ENCODE measurements around the gene F7. TPM values are rescaled to one million over a fixed set of nuclear protein-coding genes. Genes with fewer than 3 reads are reported as not detected.
"Not testable (repeated sequence)": the region's sequence is repeated elsewhere in the genome, so short reads cannot be mapped to it uniquely, and the experiment has no call there.

The F7 gene
- total RNA-seq, 2 donors from 2014 or later: 0.20 TPM; not detected in 1

- TF ChIP-seq CTCF (IDR thresholded peaks at IDR 0.05): no peak
- Histone ChIP-seq H3K9me3 (no peaks in the 10 kb centered on the region), H3K27me3 (no peaks in the 10 kb centered on the region), H3K4me1 (peaks cover 0 to 2% of the 10 kb centered on the region in 2 donors), H3K4me3 (no peak overlapping the region), H3K36me3 (peaks cover 15% of the 10 kb centered on the region), H3K27ac (no peak overlapping the region)
- no peak for DNase-seq (ENCODE audit: low spot score)
Measured at GRCh38 chr13:113077953-113078901, 27.4 kb upstream of the F7 start.

- no peak for TF ChIP-seq CTCF (IDR thresholded peaks at IDR 0.05)
- Histone ChIP-seq H3K36me3 (peaks cover 15% of the 10 kb centered on the region), H3K27ac (no peak overlapping the region), H3K9me3 (no peaks in the 10 kb centered on the region), H3K4me3 (no peak overlapping the region), H3K4me1 (peaks cover 0 to 7% of the 10 kb centered on the region in 2 donors), H3K27me3 (no peaks in the 10 kb centered on the region)
- no peak for DNase-seq (ENCODE audit: low spot score)
Measured at GRCh38 chr13:113078902-113079780, 26.4 kb upstream of the F7 start.

GRCh38 chr13:113079781-113080080, 25.9 kb upstream of the F7 start:
- not testable (repeated sequence) for H3K9me3 ChIP-seq; H3K4me3 ChIP-seq; DNase-seq (ENCODE audit: low spot score); H3K4me1 ChIP-seq; H3K27me3 ChIP-seq; H3K27ac ChIP-seq
- H3K36me3 ChIP-seq: peaks cover 15% of the 10 kb centered on the region

- Histone ChIP-seq H3K4me1 (peaks cover 0 to 7% of the 10 kb centered on the region in 2 donors), H3K27me3 (no peaks in the 10 kb centered on the region), H3K4me3 (no peak overlapping the region), H3K36me3 (peaks cover 9% of the 10 kb centered on the region), H3K27ac (no peak overlapping the region), H3K9me3 (no peaks in the 10 kb centered on the region)
- DNase-seq (ENCODE audit: low spot score): no peak
- no peak for TF ChIP-seq CTCF (IDR thresholded peaks at IDR 0.05)
Measured at GRCh38 chr13:113080361-113080831, 25.2 kb upstream of the F7 start.

- TF ChIP-seq CTCF (IDR thresholded peaks at IDR 0.05): no peak
- Histone ChIP-seq H3K27ac (no peak overlapping the region), H3K9me3 (no peaks in the 10 kb centered on the region), H3K4me1 (peaks cover 0 to 7% of the 10 kb centered on the region in 2 donors), H3K27me3 (no peaks in the 10 kb centered on the region), H3K36me3 (peaks cover 3% of the 10 kb centered on the region), H3K4me3 (no peak overlapping the region)
- no peak for DNase-seq (ENCODE audit: low spot score)
Measured at GRCh38 chr13:113080901-113081521, 24.6 kb upstream of the F7 start.
